MG63 (cell line): ENCODE data around the gene TTC7B. TPM values are rescaled to one million over a fixed set of nuclear protein-coding genes. Genes with fewer than 3 reads are reported as not detected.

Source experiments
- DNase-seq: peaks from one replicate; pipeline ENCODE4 v3.0.0-alpha.2; 2020
- H3K27me3 ChIP-seq: fragments of 250-450 bp; sonication (Bioruptor Pico); 2 replicates; pipeline ENCODE4 v1.5.1; 2020; ENCODE audit warnings: mild to moderate bottlenecking, moderate library complexity
- H3K36me3 ChIP-seq: fragments of 250-450 bp; sonication (Bioruptor Pico); 2 replicates; pipeline ENCODE4 v1.5.1; 2020; ENCODE audit warnings: mild to moderate bottlenecking, moderate library complexity
- H3K4me3 ChIP-seq: fragments of 250-450 bp; sonication (Bioruptor Pico); 2 replicates; pipeline ENCODE4 v1.5.1; 2020; ENCODE audit warnings: mild to moderate bottlenecking, moderate library complexity
- H3K9me3 ChIP-seq: fragments of 250-450 bp; sonication (Bioruptor Pico); 2 replicates; pipeline ENCODE4 v1.5.1; 2020; ENCODE audit warnings: mild to moderate bottlenecking, moderate library complexity
- total RNA-seq: library from RNA; depleted of rRNA; stranded (reverse); fragments of >200 nt; shearing (Covaris generic); gene quantifications from 2 replicates; pipeline ENCODE4 v1.2.3, GENCODE V29; 2014; ENCODE audit warnings: low replicate concordance

Gene TTC7B
- total RNA-seq, 1 experiment from 2014 or later = 30.0 TPM

- Histone ChIP-seq H3K27me3 (no peaks in the 10 kb centered on the region), H3K36me3 (no peaks in the 10 kb centered on the region), H3K9me3 (no peaks in the 10 kb centered on the region), H3K4me3 (no peak overlapping the region)
- no peak for DNase-seq
Observed at GRCh38 chr14:90691627-90692026, 124.6 kb downstream of the TTC7B start.

- Histone ChIP-seq H3K27me3 (no peaks in the 10 kb centered on the region), H3K36me3 (no peaks in the 10 kb centered on the region), H3K9me3 (no peaks in the 10 kb centered on the region), H3K4me3 (no peak overlapping the region)
- no peak for DNase-seq
Observed at GRCh38 chr14:90687680-90688079, 128.6 kb downstream of the TTC7B start.

DNA sequence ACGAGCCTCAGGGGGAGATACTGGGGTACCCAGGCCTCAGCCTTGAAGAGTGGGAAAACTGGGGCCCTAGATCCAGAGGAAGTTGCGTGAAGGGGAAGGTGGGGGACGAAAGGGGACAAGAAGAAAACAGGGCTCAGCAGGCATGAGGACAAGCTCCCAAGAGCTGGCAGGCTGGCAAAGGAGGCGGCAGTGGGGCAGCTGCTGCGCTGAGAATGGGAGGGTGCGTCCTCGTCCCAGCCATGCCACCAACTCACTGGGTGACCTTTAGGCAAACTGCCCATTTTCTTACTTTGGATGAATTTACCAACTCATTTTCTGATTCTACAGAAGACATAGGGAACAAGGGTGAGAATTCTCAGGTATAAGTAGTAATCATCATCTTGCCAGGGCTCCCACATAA lies 133.6 kb downstream of the TTC7B start:
- Histone ChIP-seq H3K4me3 (no peak overlapping the region), H3K27me3 (no peaks in the 10 kb centered on the region), H3K36me3 (no peaks in the 10 kb centered on the region), H3K9me3 (no peaks in the 10 kb centered on the region)
- no peak for DNase-seq

GRCh38 chr14:90681929-90682328 lies 134.3 kb downstream of the TTC7B start:
- Histone ChIP-seq H3K9me3 (no peaks in the 10 kb centered on the region), H3K36me3 (no peaks in the 10 kb centered on the region), H3K27me3 (no peaks in the 10 kb centered on the region), H3K4me3 (no peak overlapping the region)
- no peak for DNase-seq

GRCh38 chr14:90678846-90679362 lies 137.3 kb downstream of the TTC7B start:
- no peak for DNase-seq
- H3K9me3 ChIP-seq = no peaks in the 10 kb centered on the region
- no peak overlapping the region for H3K4me3 ChIP-seq
- no peaks in the 10 kb centered on the region for H3K27me3 ChIP-seq
- H3K36me3 ChIP-seq = no peaks in the 10 kb centered on the region

DNA sequence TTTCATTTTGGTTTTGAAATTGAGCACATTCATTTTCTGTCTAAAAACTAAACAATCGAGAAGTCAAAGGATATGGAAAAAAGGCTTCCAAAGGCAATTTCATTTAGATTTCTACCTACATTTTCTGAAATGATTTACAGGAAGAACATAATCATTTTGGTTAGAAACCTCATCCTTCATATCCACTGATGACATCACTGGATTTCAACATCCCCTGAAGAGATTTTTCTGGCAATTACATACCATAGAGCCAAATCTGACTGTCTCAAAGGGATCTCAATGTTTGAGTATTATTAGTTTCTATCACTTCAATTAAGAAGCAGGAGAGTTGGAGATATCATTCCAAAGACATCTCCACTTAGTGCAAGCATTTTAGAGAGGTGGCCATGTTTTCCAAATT lies 137.8 kb downstream of the TTC7B start:
- Histone ChIP-seq H3K9me3 (no peaks in the 10 kb centered on the region), H3K4me3 (no peak overlapping the region), H3K36me3 (no peaks in the 10 kb centered on the region), H3K27me3 (no peaks in the 10 kb centered on the region)
- no peak for DNase-seq

DNA sequence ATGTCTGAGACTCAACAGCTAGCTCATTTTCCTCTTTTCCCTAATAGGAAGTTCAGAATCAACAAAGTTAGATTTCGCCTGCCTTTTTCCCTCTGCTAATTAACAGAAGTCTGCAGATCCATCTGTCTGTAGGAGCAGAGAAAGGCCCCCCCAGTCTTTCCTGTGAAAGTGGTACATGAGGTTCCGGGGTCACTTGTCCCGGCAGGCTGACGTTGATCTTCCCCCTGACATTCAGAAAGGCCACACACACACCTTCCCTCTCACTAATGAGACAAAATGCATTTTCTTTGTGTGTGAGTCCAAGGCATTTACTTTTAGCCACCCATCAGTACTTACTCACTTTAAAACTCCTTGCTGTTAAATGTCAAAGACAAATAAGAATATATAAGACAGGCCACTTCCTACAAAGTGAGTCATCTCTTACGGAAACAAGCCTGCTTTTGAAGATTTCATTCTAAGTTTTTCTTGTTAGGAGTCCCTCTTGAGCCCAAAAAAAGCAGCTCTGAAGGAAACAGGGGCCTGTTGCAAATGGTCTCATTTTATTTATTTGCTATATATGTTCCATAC lies 138.7 kb downstream of the TTC7B start:
- H3K36me3 ChIP-seq = no peaks in the 10 kb centered on the region
- no peak overlapping the region for H3K4me3 ChIP-seq
- no peaks in the 10 kb centered on the region for H3K9me3 ChIP-seq
- H3K27me3 ChIP-seq = no peaks in the 10 kb centered on the region
- DNase-seq = no peak

- H3K9me3 ChIP-seq = no peaks in the 10 kb centered on the region
- no peak for DNase-seq
- H3K27me3 ChIP-seq = no peaks in the 10 kb centered on the region
- no peaks in the 10 kb centered on the region for H3K36me3 ChIP-seq
- no peak overlapping the region for H3K4me3 ChIP-seq
Observed at GRCh38 chr14:90676912-90677311, 139.3 kb downstream of the TTC7B start.

GRCh38 chr14:90676356-90676755 lies 139.9 kb downstream of the TTC7B start:
- H3K36me3 ChIP-seq = no peaks in the 10 kb centered on the region
- H3K4me3 ChIP-seq = no peak overlapping the region
- no peaks in the 10 kb centered on the region for H3K27me3 ChIP-seq
- no peak for DNase-seq
- no peaks in the 10 kb centered on the region for H3K9me3 ChIP-seq

DNA sequence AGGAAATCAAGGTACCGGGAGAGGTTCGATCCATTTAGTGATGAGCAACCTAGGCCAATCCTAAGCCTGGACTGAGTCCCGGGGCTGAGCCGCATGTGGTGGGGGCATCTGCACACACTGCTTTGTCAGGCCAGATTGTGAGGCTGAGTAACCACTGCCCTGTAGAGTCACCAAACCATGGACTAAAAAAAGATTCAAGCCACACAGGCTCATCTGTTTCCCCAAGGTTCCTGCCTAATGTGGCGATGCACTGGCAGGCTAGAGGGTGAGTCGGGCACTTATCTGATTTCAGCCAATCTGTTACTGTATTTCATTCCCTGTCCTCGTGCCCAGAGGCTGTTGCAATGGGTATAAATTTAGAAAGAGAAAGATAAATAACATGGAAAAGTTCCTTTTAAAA lies 140.8 kb downstream of the TTC7B start:
- Histone ChIP-seq H3K4me3 (no peak overlapping the region), H3K36me3 (no peaks in the 10 kb centered on the region), H3K27me3 (no peaks in the 10 kb centered on the region), H3K9me3 (no peaks in the 10 kb centered on the region)
- DNase-seq = peak; percentile 45

- Histone ChIP-seq H3K36me3 (no peaks in the 10 kb centered on the region), H3K27me3 (no peaks in the 10 kb centered on the region), H3K4me3 (no peak overlapping the region), H3K9me3 (no peaks in the 10 kb centered on the region)
- DNase-seq = no peak
Observed at GRCh38 chr14:90674716-90675115, 141.5 kb downstream of the TTC7B start.

DNA sequence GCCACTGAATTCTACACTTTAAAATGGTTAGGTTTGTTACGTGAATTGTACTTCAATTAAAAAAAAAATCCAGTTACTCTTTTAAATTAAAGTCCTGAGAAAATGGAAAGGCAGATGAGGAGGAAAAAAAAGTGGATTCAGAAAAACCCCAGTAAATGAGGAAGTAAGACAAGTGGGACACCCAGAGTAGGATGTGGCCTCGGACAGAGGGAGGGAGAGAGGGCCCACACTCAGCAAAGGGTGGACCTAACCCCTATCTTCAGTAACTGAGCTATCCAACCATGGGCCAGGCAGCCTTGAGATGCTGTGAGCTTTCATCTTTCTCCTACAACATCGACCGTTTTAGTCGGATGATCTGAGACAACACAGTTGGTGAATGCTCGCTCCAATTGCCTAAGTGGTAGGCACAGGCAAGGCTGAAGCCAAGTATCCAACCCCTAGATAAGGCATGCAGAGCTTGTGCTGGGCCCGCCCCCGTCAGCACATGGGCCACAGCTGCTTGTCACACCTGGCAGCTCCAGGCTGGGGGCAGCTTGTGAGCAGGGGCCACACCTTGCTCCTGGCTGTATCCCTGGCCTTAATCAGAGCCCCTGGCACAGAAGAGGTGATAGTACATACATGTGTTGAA lies 142.1 kb downstream of the TTC7B start:
- no peaks in the 10 kb centered on the region for H3K9me3 ChIP-seq
- H3K27me3 ChIP-seq = no peaks in the 10 kb centered on the region
- no peak overlapping the region for H3K4me3 ChIP-seq
- no peak for DNase-seq
- no peaks in the 10 kb centered on the region for H3K36me3 ChIP-seq

DNA sequence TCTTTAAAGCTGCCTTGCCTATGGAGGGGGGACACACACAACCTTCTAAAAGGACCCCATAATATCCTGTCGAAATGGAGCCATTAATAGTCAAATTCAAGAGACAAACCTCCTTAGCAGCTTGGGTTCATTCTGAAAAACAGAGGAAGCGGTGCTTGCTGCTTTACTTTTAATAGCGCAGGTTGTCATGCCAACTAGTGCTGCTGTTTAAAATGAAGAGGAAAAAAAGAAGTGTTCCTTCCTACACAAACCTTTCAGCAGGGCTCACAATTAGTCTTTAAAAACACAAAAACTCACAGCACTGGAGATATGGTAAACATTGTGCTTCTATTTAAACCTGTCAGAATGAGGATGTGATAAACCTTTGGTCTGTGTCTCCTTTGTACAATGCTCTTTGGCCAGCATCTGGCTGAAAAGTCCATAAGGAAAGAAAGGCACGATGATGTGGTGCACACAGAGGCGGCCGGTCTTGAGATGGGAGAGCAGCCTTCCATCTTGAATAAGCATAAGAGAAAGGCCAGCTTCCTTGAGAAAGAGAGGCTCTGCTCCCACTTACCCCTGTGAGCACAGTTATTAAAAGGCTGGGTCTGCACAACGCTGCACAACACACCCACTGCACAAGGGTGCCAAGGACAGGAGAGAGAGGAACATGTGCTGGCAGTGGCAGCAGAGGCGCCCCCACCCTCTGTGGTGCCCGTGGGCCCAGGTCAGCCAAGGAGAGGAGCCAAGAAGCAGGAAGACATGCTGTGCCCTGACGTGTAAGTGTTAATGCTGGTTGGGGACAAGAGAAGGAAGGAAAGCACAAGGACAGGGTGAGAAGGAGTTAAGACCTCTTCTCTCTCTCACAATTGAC lies 144.6 kb downstream of the TTC7B start:
- Histone ChIP-seq H3K4me3 (no peak overlapping the region), H3K9me3 (no peaks in the 10 kb centered on the region), H3K36me3 (no peaks in the 10 kb centered on the region), H3K27me3 (no peaks in the 10 kb centered on the region)
- no peak for DNase-seq

DNA sequence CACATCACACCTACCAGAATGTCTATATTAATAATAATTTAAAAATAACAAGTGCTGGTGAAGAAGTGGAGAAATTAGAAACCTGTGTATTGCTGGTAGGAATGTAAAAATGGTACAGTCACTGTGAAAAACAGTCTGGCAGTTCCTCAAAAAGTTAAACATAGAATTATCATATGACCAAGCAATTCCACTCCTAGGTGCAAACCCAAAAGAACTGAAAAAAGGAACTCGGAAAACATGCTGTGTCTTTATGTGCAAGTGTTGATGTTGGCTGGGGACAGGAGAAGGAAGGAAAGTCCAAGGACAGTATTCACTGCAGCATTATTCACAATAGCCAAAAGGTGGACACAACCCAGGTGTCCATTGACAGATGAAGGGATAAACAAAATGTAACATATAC lies 146.5 kb downstream of the TTC7B start:
- Histone ChIP-seq H3K36me3 (no peaks in the 10 kb centered on the region), H3K4me3 (no peak overlapping the region), H3K27me3 (no peaks in the 10 kb centered on the region), H3K9me3 (no peaks in the 10 kb centered on the region)
- no peak for DNase-seq

- H3K27me3 ChIP-seq = no peaks in the 10 kb centered on the region
- no peak for DNase-seq
Observed at GRCh38 chr14:90666571-90666970, 149.7 kb downstream of the TTC7B start.

DNA sequence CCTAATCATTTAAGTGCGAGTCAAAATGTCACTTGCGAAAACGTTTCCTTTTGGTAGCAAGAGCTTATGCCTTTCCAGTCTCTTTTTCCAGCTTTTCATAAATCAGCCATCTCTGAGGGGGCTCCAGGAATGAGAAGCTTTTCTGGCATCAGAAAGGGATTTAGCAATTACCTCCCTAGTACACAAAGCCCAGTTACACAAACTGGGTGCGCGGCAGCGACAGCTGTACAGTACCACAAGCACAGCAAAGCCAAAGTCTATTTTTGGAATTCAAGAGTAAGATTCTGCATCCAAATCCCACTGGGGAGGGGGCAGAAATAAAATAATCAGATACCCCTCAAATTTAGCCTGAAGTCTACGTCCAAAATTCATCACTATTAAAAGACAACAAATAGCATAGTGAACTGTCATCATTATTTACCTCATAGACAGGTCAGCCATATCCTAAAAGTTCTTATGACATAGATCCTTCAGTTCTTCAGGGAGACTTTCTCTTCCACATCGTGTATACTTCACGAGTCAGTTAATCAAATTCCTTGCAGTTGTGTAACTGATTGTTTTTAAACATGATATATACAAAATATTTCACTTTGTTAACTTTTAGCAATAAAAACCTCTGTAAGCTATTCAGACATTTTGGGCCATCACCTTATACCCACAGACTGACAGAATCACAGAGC lies 150.8 kb downstream of the TTC7B start:
- Histone ChIP-seq H3K4me3 (no peak overlapping the region), H3K36me3 (no peaks in the 10 kb centered on the region), H3K9me3 (no peaks in the 10 kb centered on the region), H3K27me3 (no peaks in the 10 kb centered on the region)
- DNase-seq = no peak

More at GRCh38 chr14:90666571-90666970, 149.7 kb downstream of the TTC7B start:
- Histone ChIP-seq H3K4me3 (no peak overlapping the region), H3K36me3 (no peaks in the 10 kb centered on the region), H3K9me3 (no peaks in the 10 kb centered on the region)

DNA sequence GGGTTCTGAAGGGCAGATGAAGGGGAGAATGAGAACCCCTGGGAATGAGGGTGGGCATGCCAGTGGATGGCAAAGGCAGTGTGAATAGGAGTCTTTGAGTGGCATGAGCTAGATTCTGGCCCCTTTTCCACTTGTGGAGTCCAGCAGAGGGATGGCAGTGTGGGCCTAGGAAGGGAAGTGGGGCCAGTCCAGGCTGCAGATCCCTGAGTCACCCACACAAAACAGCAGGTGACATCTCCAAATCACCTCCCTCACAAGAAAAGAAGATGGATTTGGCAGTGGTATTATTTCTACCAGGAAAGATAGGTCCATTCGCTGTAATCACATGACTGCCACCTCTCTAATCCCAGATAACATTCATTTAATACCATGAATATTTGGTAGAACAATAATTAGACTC lies 151.3 kb downstream of the TTC7B start:
- no peak for DNase-seq
- Histone ChIP-seq H3K9me3 (no peaks in the 10 kb centered on the region), H3K36me3 (no peaks in the 10 kb centered on the region), H3K27me3 (no peaks in the 10 kb centered on the region), H3K4me3 (no peak overlapping the region)
